PFSK-1 (cell line): ENCODE results near the gene RIPOR3.

Experiments
- FOXP2 ChIP-seq: optimal IDR thresholded peaks from 2 replicates; pipeline ENCODE3; 2011; ENCODE audit warnings: borderline replicate concordance, control low read depth, inconsistent platforms; ENCODE audit not compliant: insufficient read depth; ENCODE audit errors: extremely low read length, extremely low read depth
- POLR2AphosphoS5 ChIP-seq: IDR thresholded peaks from 2 replicates; pipeline ENCODE4 v1.6.1; 2012; ENCODE audit warnings: low read depth, mild to moderate bottlenecking, control low read depth, low read length, moderate library complexity
- SIN3A ChIP-seq: IDR thresholded peaks from 2 replicates; pipeline ENCODE4 v1.6.1; 2012; ENCODE audit warnings: mild to moderate bottlenecking, low read length, moderate library complexity, borderline replicate concordance; ENCODE audit not compliant: insufficient read depth
- TAF1 ChIP-seq: IDR thresholded peaks from 2 replicates; pipeline ENCODE4 v1.6.1; 2012; ENCODE audit warnings: low read length, control low read depth, borderline replicate concordance; ENCODE audit not compliant: insufficient read depth
- TF ChIP-seq, protein P1 (sequence below), 2 experiments: IDR thresholded peaks; 2 replicates each; pipeline versions ENCODE4 v1.6.1 to v1.8.0; 2011 to 2012; ENCODE audit warnings: low read depth in 2 of 2, low read length in 2 of 2, control low read depth in 1 of 2, inconsistent platforms in 1 of 2, mild to moderate bottlenecking in 1 of 2, moderate library complexity in 1 of 2; ENCODE audit not compliant: insufficient read depth in 1 of 2

RIPOR3 gene

DNA sequence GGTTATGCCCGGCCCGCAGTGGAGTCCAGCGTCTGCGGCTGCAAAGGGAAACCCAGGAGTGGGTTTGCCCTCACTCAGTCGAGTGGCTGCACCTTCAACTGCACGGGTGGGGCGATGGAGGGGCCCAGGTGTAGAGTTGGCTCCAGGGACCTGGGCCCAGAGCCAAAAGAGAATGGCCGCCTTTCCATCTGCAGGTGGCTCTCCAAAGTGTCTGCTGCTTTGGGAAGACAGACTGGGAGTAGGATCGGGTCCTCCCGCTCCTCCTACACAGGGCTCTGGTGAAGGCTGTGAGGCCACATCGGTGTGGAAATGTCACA, 101.0 kb downstream of the RIPOR3 start:
- TF ChIP-seq, protein P1, sequence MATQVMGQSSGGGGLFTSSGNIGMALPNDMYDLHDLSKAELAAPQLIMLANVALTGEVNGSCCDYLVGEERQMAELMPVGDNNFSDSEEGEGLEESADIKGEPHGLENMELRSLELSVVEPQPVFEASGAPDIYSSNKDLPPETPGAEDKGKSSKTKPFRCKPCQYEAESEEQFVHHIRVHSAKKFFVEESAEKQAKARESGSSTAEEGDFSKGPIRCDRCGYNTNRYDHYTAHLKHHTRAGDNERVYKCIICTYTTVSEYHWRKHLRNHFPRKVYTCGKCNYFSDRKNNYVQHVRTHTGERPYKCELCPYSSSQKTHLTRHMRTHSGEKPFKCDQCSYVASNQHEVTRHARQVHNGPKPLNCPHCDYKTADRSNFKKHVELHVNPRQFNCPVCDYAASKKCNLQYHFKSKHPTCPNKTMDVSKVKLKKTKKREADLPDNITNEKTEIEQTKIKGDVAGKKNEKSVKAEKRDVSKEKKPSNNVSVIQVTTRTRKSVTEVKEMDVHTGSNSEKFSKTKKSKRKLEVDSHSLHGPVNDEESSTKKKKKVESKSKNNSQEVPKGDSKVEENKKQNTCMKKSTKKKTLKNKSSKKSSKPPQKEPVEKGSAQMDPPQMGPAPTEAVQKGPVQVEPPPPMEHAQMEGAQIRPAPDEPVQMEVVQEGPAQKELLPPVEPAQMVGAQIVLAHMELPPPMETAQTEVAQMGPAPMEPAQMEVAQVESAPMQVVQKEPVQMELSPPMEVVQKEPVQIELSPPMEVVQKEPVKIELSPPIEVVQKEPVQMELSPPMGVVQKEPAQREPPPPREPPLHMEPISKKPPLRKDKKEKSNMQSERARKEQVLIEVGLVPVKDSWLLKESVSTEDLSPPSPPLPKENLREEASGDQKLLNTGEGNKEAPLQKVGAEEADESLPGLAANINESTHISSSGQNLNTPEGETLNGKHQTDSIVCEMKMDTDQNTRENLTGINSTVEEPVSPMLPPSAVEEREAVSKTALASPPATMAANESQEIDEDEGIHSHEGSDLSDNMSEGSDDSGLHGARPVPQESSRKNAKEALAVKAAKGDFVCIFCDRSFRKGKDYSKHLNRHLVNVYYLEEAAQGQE (IDR thresholded peaks at IDR 0.05; ENCODE audit: insufficient read depth in 1 of 2, low read depth in 2 of 2, low read length in 2 of 2): no peak
- no peak for TF ChIP-seq TAF1
- TF ChIP-seq FOXP2: no peak
- TF ChIP-seq POLR2AphosphoS5: no peak

DNA sequence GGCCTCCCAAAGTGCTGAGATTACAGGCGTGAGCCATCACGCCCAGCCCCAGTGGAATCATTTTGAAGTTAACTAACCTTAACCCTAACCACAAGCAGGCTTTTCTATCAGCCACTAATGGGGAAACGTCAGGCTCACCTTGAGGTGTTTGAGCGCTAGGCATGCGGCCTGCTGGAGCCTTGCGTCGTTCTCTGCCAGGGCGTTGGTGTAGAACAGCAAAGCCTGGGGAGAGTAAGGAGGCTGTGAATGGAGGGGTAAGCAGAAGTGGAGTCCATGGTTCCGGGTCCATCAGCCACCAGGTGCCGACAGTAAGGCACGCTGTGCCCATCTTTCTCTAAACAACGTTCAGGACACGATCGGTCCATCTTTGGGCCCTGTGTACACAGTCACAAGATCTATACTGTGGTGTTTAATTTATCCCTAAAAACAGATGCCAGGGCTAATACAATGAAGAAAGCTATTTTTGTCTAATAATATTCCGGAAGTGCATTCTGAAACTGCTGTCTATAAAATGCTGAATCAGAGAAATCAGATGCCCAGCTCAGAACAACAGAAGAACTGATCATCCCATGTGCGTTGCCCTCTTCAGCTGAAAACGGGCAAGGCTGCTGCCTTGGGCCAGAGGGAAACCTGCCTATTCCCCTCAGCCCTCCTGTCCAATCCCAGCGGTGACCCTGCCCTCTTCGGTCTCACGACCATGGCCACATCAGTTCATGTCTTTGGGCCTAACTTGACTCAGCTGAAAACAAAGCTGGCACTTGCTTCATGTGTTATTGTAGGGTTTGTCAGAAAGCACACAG, 101.6 kb downstream of the RIPOR3 start:
- TF ChIP-seq, protein P1 (IDR thresholded peaks at IDR 0.05; ENCODE audit: insufficient read depth in 1 of 2, low read depth in 2 of 2, low read length in 2 of 2): no peak
- TF ChIP-seq TAF1 (no peak), SIN3A (no peak), POLR2AphosphoS5 (no peak), FOXP2 (no peak)

DNA sequence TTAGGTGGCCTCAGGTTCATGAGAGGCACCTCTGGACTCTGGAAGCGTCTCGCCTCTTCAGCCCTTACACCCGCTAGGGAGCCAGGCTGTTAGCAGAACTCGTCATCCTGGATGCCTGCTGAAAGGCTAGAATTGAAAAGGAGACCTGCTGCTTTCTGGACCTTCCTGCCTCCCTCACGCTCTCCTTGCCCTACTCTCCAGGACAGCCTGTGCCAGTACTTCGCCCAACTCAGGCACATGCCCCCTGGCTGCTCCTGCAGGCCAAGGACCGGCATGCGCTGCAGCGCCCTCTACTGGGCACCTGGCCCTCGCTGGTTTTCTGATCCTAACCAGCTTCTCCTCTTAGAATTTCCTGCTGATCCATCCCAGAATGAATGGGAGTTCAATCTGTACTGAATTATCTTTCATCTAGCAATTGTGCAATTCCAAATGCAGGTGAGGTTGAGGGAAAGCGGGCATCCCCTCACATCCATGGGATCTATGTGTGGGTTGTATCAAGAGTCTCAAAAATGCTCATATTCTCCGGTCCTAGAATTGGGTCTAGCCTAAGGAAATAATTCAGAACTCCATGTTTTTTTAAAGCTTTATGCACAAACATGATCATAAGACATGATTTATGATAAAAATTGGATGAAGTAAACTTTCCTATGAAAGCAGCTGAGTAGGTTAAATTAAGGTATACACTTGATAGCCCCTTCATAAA, 103.2 kb downstream of the RIPOR3 start:
- TF ChIP-seq FOXP2 (no peak), TAF1 (no peak), POLR2AphosphoS5 (no peak), SIN3A (no peak)
- TF ChIP-seq, protein P1 (IDR thresholded peaks at IDR 0.05; ENCODE audit: insufficient read depth in 1 of 2, low read depth in 2 of 2, low read length in 2 of 2): no peak

DNA sequence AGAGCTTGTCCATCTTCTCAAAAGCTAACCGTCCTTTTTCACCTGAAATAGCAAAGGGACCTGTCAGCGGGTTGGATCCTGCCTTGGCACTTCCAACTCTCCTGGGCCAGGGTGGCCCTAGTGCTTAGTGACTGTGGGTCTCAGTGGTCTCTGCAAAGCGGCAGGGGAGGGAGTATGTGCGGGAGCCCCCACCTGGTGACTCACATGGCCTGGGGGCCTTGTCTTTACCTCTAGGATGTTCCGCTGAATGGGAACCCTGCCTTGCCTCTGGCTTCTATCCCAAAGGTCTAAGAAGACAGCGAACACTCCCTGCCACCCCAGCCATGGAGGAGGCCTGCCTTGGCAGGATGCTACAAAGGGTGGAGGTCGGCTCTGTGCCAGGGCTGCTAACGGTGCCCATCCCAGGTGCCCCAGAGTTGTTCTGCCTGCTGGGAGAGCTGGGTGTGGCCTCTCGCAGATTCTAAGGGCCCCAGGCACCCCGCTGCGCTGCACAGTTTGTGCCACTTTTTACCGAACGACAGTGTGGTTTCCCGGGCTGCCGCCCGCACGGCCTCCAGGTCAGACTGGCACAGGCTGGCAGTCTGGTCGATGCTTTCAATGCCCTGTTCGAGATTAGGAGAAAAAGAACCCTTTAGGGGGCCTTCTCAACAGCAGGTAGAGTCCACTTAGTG, 103.9 kb downstream of the RIPOR3 start:
- no peak for TF ChIP-seq SIN3A
- no peak for TF ChIP-seq FOXP2
- TF ChIP-seq TAF1: no peak
- TF ChIP-seq POLR2AphosphoS5: no peak
- TF ChIP-seq, protein P1 (IDR thresholded peaks at IDR 0.05; ENCODE audit: insufficient read depth in 1 of 2, low read depth in 2 of 2, low read length in 2 of 2): no peak
